WTC11 (cell line): ENCODE data around the gene SPRY1. TPM values are rescaled to one million over a fixed set of nuclear protein-coding genes. Genes with fewer than 3 reads are reported as not detected.

ENCODE experiments used
- ATAC-seq: fragments of 200-7000 bp; cut with Tn5 transposase; 2 replicates; pipeline ENCODE4 v1.10.0; 2021; ENCODE audit warnings: mild to moderate bottlenecking, moderate library complexity
- CTCF ChIA-PET: fragments of 300-600 bp; sonication (Branson Sonifier 250); formaldehyde crosslinking; loops from one replicate; lab custom pipeline; 2021; ENCODE audit warnings: antibody characterized with exemption; lab: Charles Lee
- POLR2A ChIA-PET: fragments of 350-600 bp; sonication (Branson Sonifier 250); formaldehyde crosslinking; loops from one replicate; lab custom pipeline; 2021; ENCODE audit warnings: antibody characterized with exemption; lab: Charles Lee
- DNase-seq: peaks from one replicate; pipeline ENCODE4 v3.0.0; 2021; ENCODE audit warnings: low spot score
- H3K27ac Mint-ChIP-seq: 2 replicates; pipeline ENCODE4 v1.8.0; 2021; ENCODE audit warnings: mixed read lengths
- H3K27me3 Mint-ChIP-seq: 2 replicates; pipeline ENCODE4 v1.8.0; 2021; ENCODE audit warnings: low read depth, mild to moderate bottlenecking, moderate library complexity, mixed read lengths
- H3K36me3 Mint-ChIP-seq: 2 replicates; pipeline ENCODE4 v1.8.0; 2021; ENCODE audit warnings: mixed read lengths
- H3K4me1 Mint-ChIP-seq: 2 replicates; pipeline ENCODE4 v1.8.0; 2022; ENCODE audit warnings: mixed read lengths
- H3K4me3 Mint-ChIP-seq: 2 replicates; pipeline ENCODE4 v1.8.0; 2021; ENCODE audit warnings: mild to moderate bottlenecking, moderate library complexity, mixed read lengths
- H3K9me3 Mint-ChIP-seq: 2 replicates; pipeline ENCODE4 v1.8.0; 2021; ENCODE audit warnings: mixed read lengths
- ATF1 ChIP-seq: sonication (generic); formaldehyde crosslinking; IDR thresholded peaks from 2 replicates; pipeline ENCODE4 v1.8.1; 2023; ENCODE audit warnings: mild to moderate bottlenecking, moderate library complexity, missing genetic modification reagents
- CREM ChIP-seq: sonication (generic); formaldehyde crosslinking; IDR thresholded peaks from 2 replicates; pipeline ENCODE4 v1.8.1; 2022; ENCODE audit warnings: mild to moderate bottlenecking, missing genetic modification reagents, moderate library complexity
- IRF2 ChIP-seq: sonication (generic); formaldehyde crosslinking; IDR thresholded peaks from 2 replicates; pipeline ENCODE4 v1.8.0; 2022; ENCODE audit warnings: low read depth, missing genetic modification reagents, borderline replicate concordance
- NFE2L1 ChIP-seq: sonication (generic); formaldehyde crosslinking; IDR thresholded peaks from 2 replicates; pipeline ENCODE4 v1.8.1; 2023; ENCODE audit warnings: missing genetic modification reagents
- SMAD3 ChIP-seq: sonication (generic); formaldehyde crosslinking; IDR thresholded peaks from 2 replicates; pipeline ENCODE4 v1.8.0; 2022; ENCODE audit warnings: missing genetic modification reagents, mild to moderate bottlenecking, borderline replicate concordance
- SMAD4 ChIP-seq: sonication (generic); formaldehyde crosslinking; IDR thresholded peaks from 2 replicates; pipeline ENCODE4 v1.8.0; 2022; ENCODE audit warnings: mild to moderate bottlenecking, missing genetic modification reagents
- ZNF121 ChIP-seq: sonication (generic); formaldehyde crosslinking; IDR thresholded peaks from 2 replicates; pipeline ENCODE4 v1.8.0; 2023; ENCODE audit warnings: missing genetic modification reagents
- total RNA-seq: library from RNA; stranded (reverse); gene quantifications from 3 replicates; pipeline ENCODE4 v1.2.3, GENCODE V29; 2021
- TF ChIP-seq, protein P1 (sequence below): sonication (generic); formaldehyde crosslinking; conservative IDR thresholded peaks from 2 replicates; pipeline ENCODE4 v1.8.1; 2022; ENCODE audit warnings: mild to moderate bottlenecking, missing genetic modification reagents
- TF ChIP-seq, protein P2 (sequence below): fragments of 250-450 bp; sonication (Bioruptor Pico); IDR thresholded peaks from 2 replicates; pipeline ENCODE4 v1.8.0; 2021; ENCODE audit warnings: mild to moderate bottlenecking
- TF ChIP-seq, protein P3 (sequence below): sonication (generic); formaldehyde crosslinking; IDR thresholded peaks from 2 replicates; pipeline ENCODE4 v1.8.1; 2022; ENCODE audit warnings: mild to moderate bottlenecking, moderate library complexity, missing genetic modification reagents
- TF ChIP-seq, protein P4 (sequence below): fragments of 200-600 bp; IDR thresholded peaks from 2 replicates; pipeline ENCODE4 v1.8.0; 2022; ENCODE audit warnings: antibody characterized with exemption
- TF ChIP-seq, protein P5 (sequence below): sonication (generic); formaldehyde crosslinking; IDR thresholded peaks from 2 replicates; pipeline ENCODE4 v1.8.1; 2023; ENCODE audit warnings: mild to moderate bottlenecking, missing genetic modification reagents
- TF ChIP-seq, protein P6 (sequence below): fragments of 250-450 bp; sonication (Bioruptor Pico); IDR thresholded peaks from 2 replicates; pipeline ENCODE4 v2.1.2; 2022; ENCODE audit warnings: mild to moderate bottlenecking, moderate library complexity
- TF ChIP-seq, protein P7 (sequence below): sonication (generic); formaldehyde crosslinking; conservative IDR thresholded peaks from 2 replicates; pipeline ENCODE4 v1.8.1; 2023; ENCODE audit warnings: mild to moderate bottlenecking, low read depth, missing genetic modification reagents, moderate library complexity
- TF ChIP-seq, protein P8 (sequence below): sonication (generic); formaldehyde crosslinking; IDR thresholded peaks from 2 replicates; pipeline ENCODE4 v1.8.1; 2023; ENCODE audit warnings: mild to moderate bottlenecking, missing genetic modification reagents

SPRY1 gene
- total RNA-seq, 1 experiment from 2014 or later: 107 TPM

DNA sequence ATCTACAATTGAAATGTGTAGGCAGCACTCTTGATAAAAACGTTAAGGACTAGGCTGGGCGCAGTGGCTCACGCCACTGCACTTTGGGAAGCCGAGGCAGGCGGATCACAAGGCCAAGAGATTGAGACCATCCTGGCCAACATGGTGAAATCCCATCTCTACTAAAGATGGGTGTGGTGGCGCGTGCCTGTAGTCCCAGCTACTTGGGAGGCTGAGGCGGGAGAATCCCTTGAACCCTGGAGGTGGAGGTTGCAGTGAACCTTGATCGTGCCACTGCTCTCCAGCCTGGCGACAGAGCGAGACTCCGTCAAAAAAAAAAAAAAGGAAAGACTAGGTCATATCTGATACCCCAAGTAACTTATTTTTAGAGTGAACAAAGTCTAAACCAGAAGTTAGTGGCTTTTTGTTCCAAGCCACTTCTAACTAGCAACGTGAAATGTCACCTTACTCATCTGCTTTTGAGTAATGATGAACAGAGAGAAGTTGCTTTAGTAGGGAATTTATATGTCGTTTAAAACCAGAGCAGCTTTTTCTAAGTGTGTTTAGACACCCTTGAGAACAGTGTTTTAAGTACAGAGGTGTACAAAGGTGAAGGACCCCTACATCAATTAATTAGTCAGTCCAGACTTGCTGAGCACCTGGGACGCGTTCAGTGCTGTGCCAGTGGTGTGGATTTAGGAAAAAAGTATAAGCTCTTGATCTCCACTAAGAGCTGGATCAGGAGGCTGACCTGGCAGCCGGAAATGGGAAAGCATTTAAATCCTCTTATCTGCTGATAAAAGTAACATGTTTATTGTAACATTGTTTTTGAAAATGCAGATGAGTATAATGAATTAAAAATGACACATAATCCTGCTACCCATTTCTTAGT, 23.5 kb downstream of the SPRY1 start:
- no peaks in the 10 kb centered on the region for H3K36me3 Mint-ChIP-seq
- peak overlapping the region; percentile 94 for H3K27ac Mint-ChIP-seq
- peaks cover 66% of the 10 kb centered on the region for H3K4me1 Mint-ChIP-seq
- CTCF ChIA-PET: no interaction called here
- POLR2A ChIA-PET: no interaction called here
- no peaks in the 10 kb centered on the region for H3K27me3 Mint-ChIP-seq
- TF ChIP-seq, protein P1, sequence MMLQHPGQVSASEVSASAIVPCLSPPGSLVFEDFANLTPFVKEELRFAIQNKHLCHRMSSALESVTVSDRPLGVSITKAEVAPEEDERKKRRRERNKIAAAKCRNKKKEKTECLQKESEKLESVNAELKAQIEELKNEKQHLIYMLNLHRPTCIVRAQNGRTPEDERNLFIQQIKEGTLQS (CRISPR knock-in tag): no peak
- TF ChIP-seq CREM (CRISPR knock-in tag) (no peak), SMAD4 (CRISPR knock-in tag) (no peak), SMAD3 (no peak), IRF2 (CRISPR knock-in tag) (no peak), ZNF121 (no peak), NFE2L1 (CRISPR knock-in tag) (no peak), ATF1 (CRISPR knock-in tag) (no peak)
- TF ChIP-seq, protein P2, sequence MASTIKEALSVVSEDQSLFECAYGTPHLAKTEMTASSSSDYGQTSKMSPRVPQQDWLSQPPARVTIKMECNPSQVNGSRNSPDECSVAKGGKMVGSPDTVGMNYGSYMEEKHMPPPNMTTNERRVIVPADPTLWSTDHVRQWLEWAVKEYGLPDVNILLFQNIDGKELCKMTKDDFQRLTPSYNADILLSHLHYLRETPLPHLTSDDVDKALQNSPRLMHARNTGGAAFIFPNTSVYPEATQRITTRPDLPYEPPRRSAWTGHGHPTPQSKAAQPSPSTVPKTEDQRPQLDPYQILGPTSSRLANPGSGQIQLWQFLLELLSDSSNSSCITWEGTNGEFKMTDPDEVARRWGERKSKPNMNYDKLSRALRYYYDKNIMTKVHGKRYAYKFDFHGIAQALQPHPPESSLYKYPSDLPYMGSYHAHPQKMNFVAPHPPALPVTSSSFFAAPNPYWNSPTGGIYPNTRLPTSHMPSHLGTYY (CRISPR knock-in tag): no peak
- TF ChIP-seq, protein P3, sequence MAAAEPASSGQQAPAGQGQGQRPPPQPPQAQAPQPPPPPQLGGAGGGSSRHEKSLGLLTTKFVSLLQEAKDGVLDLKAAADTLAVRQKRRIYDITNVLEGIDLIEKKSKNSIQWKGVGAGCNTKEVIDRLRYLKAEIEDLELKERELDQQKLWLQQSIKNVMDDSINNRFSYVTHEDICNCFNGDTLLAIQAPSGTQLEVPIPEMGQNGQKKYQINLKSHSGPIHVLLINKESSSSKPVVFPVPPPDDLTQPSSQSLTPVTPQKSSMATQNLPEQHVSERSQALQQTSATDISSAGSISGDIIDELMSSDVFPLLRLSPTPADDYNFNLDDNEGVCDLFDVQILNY (CRISPR knock-in tag): no peak
- TF ChIP-seq, protein P4, sequence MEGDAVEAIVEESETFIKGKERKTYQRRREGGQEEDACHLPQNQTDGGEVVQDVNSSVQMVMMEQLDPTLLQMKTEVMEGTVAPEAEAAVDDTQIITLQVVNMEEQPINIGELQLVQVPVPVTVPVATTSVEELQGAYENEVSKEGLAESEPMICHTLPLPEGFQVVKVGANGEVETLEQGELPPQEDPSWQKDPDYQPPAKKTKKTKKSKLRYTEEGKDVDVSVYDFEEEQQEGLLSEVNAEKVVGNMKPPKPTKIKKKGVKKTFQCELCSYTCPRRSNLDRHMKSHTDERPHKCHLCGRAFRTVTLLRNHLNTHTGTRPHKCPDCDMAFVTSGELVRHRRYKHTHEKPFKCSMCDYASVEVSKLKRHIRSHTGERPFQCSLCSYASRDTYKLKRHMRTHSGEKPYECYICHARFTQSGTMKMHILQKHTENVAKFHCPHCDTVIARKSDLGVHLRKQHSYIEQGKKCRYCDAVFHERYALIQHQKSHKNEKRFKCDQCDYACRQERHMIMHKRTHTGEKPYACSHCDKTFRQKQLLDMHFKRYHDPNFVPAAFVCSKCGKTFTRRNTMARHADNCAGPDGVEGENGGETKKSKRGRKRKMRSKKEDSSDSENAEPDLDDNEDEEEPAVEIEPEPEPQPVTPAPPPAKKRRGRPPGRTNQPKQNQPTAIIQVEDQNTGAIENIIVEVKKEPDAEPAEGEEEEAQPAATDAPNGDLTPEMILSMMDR: no peak
- TF ChIP-seq, protein P5, sequence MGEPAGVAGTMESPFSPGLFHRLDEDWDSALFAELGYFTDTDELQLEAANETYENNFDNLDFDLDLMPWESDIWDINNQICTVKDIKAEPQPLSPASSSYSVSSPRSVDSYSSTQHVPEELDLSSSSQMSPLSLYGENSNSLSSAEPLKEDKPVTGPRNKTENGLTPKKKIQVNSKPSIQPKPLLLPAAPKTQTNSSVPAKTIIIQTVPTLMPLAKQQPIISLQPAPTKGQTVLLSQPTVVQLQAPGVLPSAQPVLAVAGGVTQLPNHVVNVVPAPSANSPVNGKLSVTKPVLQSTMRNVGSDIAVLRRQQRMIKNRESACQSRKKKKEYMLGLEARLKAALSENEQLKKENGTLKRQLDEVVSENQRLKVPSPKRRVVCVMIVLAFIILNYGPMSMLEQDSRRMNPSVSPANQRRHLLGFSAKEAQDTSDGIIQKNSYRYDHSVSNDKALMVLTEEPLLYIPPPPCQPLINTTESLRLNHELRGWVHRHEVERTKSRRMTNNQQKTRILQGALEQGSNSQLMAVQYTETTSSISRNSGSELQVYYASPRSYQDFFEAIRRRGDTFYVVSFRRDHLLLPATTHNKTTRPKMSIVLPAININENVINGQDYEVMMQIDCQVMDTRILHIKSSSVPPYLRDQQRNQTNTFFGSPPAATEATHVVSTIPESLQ (CRISPR knock-in tag): no peak
- TF ChIP-seq, protein P6, sequence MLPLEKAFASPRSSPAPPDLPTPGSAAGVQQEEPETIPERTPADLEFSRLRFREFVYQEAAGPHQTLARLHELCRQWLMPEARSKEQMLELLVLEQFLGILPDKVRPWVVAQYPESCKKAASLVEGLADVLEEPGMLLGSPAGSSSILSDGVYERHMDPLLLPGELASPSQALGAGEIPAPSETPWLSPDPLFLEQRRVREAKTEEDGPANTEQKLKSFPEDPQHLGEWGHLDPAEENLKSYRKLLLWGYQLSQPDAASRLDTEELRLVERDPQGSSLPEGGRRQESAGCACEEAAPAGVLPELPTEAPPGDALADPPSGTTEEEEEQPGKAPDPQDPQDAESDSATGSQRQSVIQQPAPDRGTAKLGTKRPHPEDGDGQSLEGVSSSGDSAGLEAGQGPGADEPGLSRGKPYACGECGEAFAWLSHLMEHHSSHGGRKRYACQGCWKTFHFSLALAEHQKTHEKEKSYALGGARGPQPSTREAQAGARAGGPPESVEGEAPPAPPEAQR (CRISPR knock-in tag): no peak
- TF ChIP-seq, protein P7, sequence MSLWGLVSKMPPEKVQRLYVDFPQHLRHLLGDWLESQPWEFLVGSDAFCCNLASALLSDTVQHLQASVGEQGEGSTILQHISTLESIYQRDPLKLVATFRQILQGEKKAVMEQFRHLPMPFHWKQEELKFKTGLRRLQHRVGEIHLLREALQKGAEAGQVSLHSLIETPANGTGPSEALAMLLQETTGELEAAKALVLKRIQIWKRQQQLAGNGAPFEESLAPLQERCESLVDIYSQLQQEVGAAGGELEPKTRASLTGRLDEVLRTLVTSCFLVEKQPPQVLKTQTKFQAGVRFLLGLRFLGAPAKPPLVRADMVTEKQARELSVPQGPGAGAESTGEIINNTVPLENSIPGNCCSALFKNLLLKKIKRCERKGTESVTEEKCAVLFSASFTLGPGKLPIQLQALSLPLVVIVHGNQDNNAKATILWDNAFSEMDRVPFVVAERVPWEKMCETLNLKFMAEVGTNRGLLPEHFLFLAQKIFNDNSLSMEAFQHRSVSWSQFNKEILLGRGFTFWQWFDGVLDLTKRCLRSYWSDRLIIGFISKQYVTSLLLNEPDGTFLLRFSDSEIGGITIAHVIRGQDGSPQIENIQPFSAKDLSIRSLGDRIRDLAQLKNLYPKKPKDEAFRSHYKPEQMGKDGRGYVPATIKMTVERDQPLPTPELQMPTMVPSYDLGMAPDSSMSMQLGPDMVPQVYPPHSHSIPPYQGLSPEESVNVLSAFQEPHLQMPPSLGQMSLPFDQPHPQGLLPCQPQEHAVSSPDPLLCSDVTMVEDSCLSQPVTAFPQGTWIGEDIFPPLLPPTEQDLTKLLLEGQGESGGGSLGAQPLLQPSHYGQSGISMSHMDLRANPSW (CRISPR knock-in tag): no peak
- TF ChIP-seq, protein P8, sequence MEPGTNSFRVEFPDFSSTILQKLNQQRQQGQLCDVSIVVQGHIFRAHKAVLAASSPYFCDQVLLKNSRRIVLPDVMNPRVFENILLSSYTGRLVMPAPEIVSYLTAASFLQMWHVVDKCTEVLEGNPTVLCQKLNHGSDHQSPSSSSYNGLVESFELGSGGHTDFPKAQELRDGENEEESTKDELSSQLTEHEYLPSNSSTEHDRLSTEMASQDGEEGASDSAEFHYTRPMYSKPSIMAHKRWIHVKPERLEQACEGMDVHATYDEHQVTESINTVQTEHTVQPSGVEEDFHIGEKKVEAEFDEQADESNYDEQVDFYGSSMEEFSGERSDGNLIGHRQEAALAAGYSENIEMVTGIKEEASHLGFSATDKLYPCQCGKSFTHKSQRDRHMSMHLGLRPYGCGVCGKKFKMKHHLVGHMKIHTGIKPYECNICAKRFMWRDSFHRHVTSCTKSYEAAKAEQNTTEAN (CRISPR knock-in tag): no peak
- H3K9me3 Mint-ChIP-seq: no peaks in the 10 kb centered on the region; the same call in 1 of the 2 replicates
- no peak for ATAC-seq
- no peak overlapping the region for H3K4me3 Mint-ChIP-seq
- no peak for DNase-seq
